ENCODE measurements around the gene DLG2. TPM values are rescaled to one million over a fixed set of nuclear protein-coding genes. Genes with fewer than 3 reads are reported as not detected.
"Not testable (repeated sequence)": the region's sequence is repeated elsewhere in the genome, so short reads cannot be mapped to it uniquely, and the experiment has no call there.

Gene DLG2
- total RNA-seq, 1 donor: 3.0 TPM

GRCh38 chr11:85348945-85349344 lies 278.2 kb downstream of the DLG2 start:
- DNase-seq (ENCODE audit: low read depth): no peak
- H3K4me3 ChIP-seq (ENCODE audit: low read depth, low read length): no peak overlapping the region
- TF ChIP-seq CTCF (IDR thresholded peaks at IDR 0.05; ENCODE audit: insufficient read depth, low read length): no peak

- DNase-seq (ENCODE audit: low read depth): no peak
- H3K4me3 ChIP-seq (ENCODE audit: low read depth, low read length): no peak overlapping the region
- no peak for TF ChIP-seq CTCF (IDR thresholded peaks at IDR 0.05; ENCODE audit: insufficient read depth, low read length)
Observed at GRCh38 chr11:85347291-85347690, 279.9 kb downstream of the DLG2 start.

GRCh38 chr11:85346484-85346883 lies 280.7 kb downstream of the DLG2 start:
- no peak for TF ChIP-seq CTCF (IDR thresholded peaks at IDR 0.05; ENCODE audit: insufficient read depth, low read length)
- DNase-seq (ENCODE audit: low read depth): no peak
- H3K4me3 ChIP-seq (ENCODE audit: low read depth, low read length): no peak overlapping the region

- DNase-seq (ENCODE audit: low read depth); H3K4me3 ChIP-seq (ENCODE audit: low read depth, low read length): not testable (repeated sequence)
Observed at GRCh38 chr11:85340846-85341245, 286.3 kb downstream of the DLG2 start.

GRCh38 chr11:85318573-85318972 lies 308.6 kb downstream of the DLG2 start:
- no peak for DNase-seq (ENCODE audit: low read depth)
- H3K4me3 ChIP-seq (ENCODE audit: low read depth, low read length): no peak overlapping the region
- TF ChIP-seq CTCF (IDR thresholded peaks at IDR 0.05; ENCODE audit: insufficient read depth, low read length): no peak

- TF ChIP-seq CTCF (IDR thresholded peaks at IDR 0.05; ENCODE audit: insufficient read depth, low read length): no peak
Observed at GRCh38 chr11:85316967-85317366, 310.2 kb downstream of the DLG2 start.

GRCh38 chr11:85313741-85314140 lies 313.4 kb downstream of the DLG2 start:
- no peak for DNase-seq (ENCODE audit: low read depth)
- H3K4me3 ChIP-seq (ENCODE audit: low read depth, low read length): no peak overlapping the region
- TF ChIP-seq CTCF (IDR thresholded peaks at IDR 0.05; ENCODE audit: insufficient read depth, low read length): no peak

More at GRCh38 chr11:85316967-85317366, 310.2 kb downstream of the DLG2 start:
- no peak overlapping the region for H3K4me3 ChIP-seq (ENCODE audit: low read depth, low read length)
- DNase-seq (ENCODE audit: low read depth): no peak
